HepG2 (cell line): ENCODE results near the gene PANK2. TPM values are rescaled to one million over a fixed set of nuclear protein-coding genes. Genes with fewer than 3 reads are reported as not detected.

ENCODE experiments used
- BCLAF1 ChIP-seq: fragments of 450-650 bp; IDR thresholded peaks from 2 replicates; pipeline ENCODE4 v1.6.1; 2017; ENCODE audit warnings: mild to moderate bottlenecking
- CAMTA2 ChIP-seq: sonication (generic); formaldehyde crosslinking; IDR thresholded peaks from 2 replicates; pipeline ENCODE4 v1.4.0; 2020; ENCODE audit warnings: mild to moderate bottlenecking, missing genetic modification reagents, borderline replicate concordance
- HOMEZ ChIP-seq: IDR thresholded peaks from 2 replicates; pipeline ENCODE4 v1.6.1; 2016; ENCODE audit warnings: low read depth
- HOXA3 ChIP-seq: sonication (generic); formaldehyde crosslinking; IDR thresholded peaks from 2 replicates; pipeline ENCODE4 v1.5.0; 2020; ENCODE audit warnings: missing genetic modification reagents
- JDP2 ChIP-seq: sonication (generic); formaldehyde crosslinking; IDR thresholded peaks from 2 replicates; pipeline ENCODE4 v1.8.1; 2022; ENCODE audit warnings: missing genetic modification reagents, borderline replicate concordance
- KDM5A ChIP-seq: fragments of 200-600 bp; sonication (generic); IDR thresholded peaks from 2 replicates; pipeline ENCODE4 v1.7.0; 2018; ENCODE audit warnings: antibody characterized with exemption, mild to moderate bottlenecking, low read length, borderline replicate concordance
- PHB2 ChIP-seq: fragments of 450-650 bp; IDR thresholded peaks from 2 replicates; pipeline ENCODE4 v1.6.1; 2018; ENCODE audit not compliant: partially characterized antibody
- RBAK ChIP-seq: sonication (generic); formaldehyde crosslinking; IDR thresholded peaks from 2 replicates; pipeline ENCODE4 v1.5.1; 2020; ENCODE audit warnings: mild to moderate bottlenecking, missing genetic modification reagents
- RERE ChIP-seq: IDR thresholded peaks from 2 replicates; pipeline ENCODE4 v1.6.1; 2016; ENCODE audit warnings: low read depth, missing genetic modification reagents, missing compliant biosample characterization
- SIX1 ChIP-seq: sonication (generic); formaldehyde crosslinking; IDR thresholded peaks from 2 replicates; pipeline ENCODE4 v1.4.0; 2020; ENCODE audit warnings: missing genetic modification reagents, borderline replicate concordance
- SIX4 ChIP-seq: sonication (generic); formaldehyde crosslinking; IDR thresholded peaks from 2 replicates; pipeline ENCODE4 v1.4.0; 2020; ENCODE audit warnings: missing genetic modification reagents
- ZNF136 ChIP-seq: sonication (generic); formaldehyde crosslinking; IDR thresholded peaks from 2 replicates; pipeline ENCODE4 v1.8.1; 2022; ENCODE audit warnings: low read depth, mild to moderate bottlenecking, moderate library complexity, missing genetic modification reagents
- ZNF24 ChIP-seq: fragments of 450-650 bp; IDR thresholded peaks from 2 replicates; pipeline ENCODE4 v1.6.1; 2017; ENCODE audit warnings: antibody characterized with exemption, mild to moderate bottlenecking
- polyA plus RNA-seq, 8 experiments: library from polyadenylated mRNA; depleted of rRNA in 3 of 8; stranded (reverse) in 7 of 8; unstranded in 1 of 8; fragments of >200 nt; fragmentation: Illumina TruSeq in 4 of 8; extraction: Trizol in 4 of 8; gene quantifications; 2 replicates each; pipeline versions ENCODE4 v1.2.1 to v1.2.3, GENCODE V29; 2011 to 2016; ENCODE audit warnings: low read depth in 4 of 8, missing spikeins in 1 of 8, mixed read lengths in 1 of 8; ENCODE audit not compliant: insufficient read depth in 1 of 8
- total RNA-seq, 5 experiments: library from RNA; depleted of rRNA; stranded (reverse); fragments of >200 nt; fragmentation: Illumina TruSeq; extraction: Trizol; gene quantifications; 2 replicates each; pipeline ENCODE4 v1.2.3, GENCODE V29; 2016; ENCODE audit warnings: low read depth in 1 of 5
- TF ChIP-seq, protein P1 (sequence below): sonication (generic); formaldehyde crosslinking; IDR thresholded peaks from 2 replicates; pipeline ENCODE4 v1.8.0; 2022; ENCODE audit warnings: missing genetic modification reagents, mild to moderate bottlenecking, moderate library complexity, borderline replicate concordance
- TF ChIP-seq, protein P2 (sequence below): sonication (generic); formaldehyde crosslinking; IDR thresholded peaks from 2 replicates; pipeline ENCODE4 v1.4.0; 2020; ENCODE audit warnings: missing genetic modification reagents; ENCODE audit errors: not compliant biosample characterization

The PANK2 gene
- total and polyA plus RNA-seq, 2 of the 13 experiments (the other 11 are each of a cell fraction or from before 2014, with no cell fraction given): 39.2 to 123 TPM

GRCh38 chr20:3888622-3889488 lies at the start of gene PANK2 (continued):
- TF ChIP-seq RERE (CRISPR knock-in tag): peak; percentile 71; the same call in 1 of the 2 replicates
- TF ChIP-seq, protein P1, sequence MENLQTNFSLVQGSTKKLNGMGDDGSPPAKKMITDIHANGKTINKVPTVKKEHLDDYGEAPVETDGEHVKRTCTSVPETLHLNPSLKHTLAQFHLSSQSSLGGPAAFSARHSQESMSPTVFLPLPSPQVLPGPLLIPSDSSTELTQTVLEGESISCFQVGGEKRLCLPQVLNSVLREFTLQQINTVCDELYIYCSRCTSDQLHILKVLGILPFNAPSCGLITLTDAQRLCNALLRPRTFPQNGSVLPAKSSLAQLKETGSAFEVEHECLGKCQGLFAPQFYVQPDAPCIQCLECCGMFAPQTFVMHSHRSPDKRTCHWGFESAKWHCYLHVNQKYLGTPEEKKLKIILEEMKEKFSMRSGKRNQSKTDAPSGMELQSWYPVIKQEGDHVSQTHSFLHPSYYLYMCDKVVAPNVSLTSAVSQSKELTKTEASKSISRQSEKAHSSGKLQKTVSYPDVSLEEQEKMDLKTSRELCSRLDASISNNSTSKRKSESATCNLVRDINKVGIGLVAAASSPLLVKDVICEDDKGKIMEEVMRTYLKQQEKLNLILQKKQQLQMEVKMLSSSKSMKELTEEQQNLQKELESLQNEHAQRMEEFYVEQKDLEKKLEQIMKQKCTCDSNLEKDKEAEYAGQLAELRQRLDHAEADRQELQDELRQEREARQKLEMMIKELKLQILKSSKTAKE (CRISPR knock-in tag): peak; percentile 81
- TF ChIP-seq KDM5A: peak; percentile 90
- TF ChIP-seq RBAK (CRISPR knock-in tag): 0 out of 2 replicates have a peak, but pooled peaks have one; percentile 74
- TF ChIP-seq PHB2: no peak
- TF ChIP-seq ZNF136: no peak
- TF ChIP-seq SIX1 (CRISPR knock-in tag): peak; percentile 3; the same call in 1 of the 2 replicates
- no peak for TF ChIP-seq ZNF24
- TF ChIP-seq, protein P2, sequence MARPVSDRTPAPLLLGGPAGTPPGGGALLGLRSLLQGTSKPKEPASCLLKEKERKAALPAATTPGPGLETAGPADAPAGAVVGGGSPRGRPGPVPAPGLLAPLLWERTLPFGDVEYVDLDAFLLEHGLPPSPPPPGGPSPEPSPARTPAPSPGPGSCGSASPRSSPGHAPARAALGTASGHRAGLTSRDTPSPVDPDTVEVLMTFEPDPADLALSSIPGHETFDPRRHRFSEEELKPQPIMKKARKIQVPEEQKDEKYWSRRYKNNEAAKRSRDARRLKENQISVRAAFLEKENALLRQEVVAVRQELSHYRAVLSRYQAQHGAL (CRISPR knock-in tag): no peak
- TF ChIP-seq SIX4 (CRISPR knock-in tag): peak; percentile 60; the same call in 1 of the 2 replicates
- no peak for TF ChIP-seq BCLAF1
- TF ChIP-seq HOMEZ (CRISPR knock-in tag): peak; percentile 48; the same call in 1 of the 2 replicates
- TF ChIP-seq JDP2 (CRISPR knock-in tag): no peak
- TF ChIP-seq HOXA3 (CRISPR knock-in tag): peak; percentile 75; the same call in 1 of the 2 replicates
- no peak; the same call in none of the 2 replicates for TF ChIP-seq CAMTA2 (CRISPR knock-in tag)
